Measurements from ENCODE around the gene ACTN4.

Gene ACTN4

DNA sequence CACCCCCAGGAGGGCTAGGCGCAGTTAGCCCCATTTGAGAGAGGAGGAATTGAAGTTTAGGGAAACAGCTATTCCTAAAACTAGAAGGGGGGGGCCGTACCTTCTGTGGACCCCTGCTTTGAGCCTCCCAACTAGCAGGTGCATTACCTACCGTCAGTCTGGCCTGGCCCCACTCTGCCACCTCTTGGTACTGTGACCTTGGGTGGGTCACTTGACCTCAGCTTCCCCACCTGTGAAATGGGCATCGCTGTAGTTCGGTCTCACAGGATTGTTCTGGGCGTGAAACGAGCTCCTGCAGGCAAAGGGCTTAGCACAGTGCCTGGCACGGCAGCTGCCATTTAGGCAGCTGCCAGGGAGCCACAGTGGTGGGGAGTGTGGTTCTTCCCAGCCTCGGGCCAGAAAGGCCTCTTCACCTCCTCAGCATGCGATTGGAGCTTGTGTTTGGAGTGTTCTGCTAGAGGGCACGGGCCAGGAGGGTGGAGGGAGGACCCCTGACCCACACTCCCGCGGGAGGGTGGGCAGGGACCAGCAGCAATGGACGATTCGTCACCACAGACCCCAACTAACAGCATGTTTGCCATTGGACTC lies 64.8 kb downstream of the ACTN4 start:
- no peak for DNase-seq

- no peak for DNase-seq
These were observed 65.8 kb downstream of the ACTN4 start for GRCh38 chr19:38713227-38713649.

- DNase-seq = no peak
These were observed 66.4 kb downstream of the ACTN4 start for GRCh38 chr19:38713865-38714264.

DNA sequence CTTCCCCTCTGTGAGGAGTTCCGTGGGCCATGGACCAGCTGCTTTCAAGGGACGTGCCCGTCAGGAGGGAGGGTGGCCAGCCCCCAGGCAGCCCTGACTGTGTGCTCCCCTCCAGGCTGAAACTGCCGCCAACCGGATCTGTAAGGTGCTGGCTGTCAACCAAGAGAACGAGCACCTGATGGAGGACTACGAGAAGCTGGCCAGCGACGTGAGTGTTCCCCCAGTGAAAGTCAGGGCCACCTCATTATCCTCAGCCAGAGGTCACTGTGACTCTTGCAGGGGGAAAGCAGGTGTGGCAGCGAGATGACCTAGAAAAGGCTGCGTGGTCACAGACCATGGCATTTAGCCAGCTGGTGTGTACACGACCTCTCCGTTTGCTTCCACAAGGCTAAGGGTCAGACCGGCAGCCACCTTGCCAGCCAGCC lies 66.9 kb downstream of the ACTN4 start:
- no peak for DNase-seq

DNA sequence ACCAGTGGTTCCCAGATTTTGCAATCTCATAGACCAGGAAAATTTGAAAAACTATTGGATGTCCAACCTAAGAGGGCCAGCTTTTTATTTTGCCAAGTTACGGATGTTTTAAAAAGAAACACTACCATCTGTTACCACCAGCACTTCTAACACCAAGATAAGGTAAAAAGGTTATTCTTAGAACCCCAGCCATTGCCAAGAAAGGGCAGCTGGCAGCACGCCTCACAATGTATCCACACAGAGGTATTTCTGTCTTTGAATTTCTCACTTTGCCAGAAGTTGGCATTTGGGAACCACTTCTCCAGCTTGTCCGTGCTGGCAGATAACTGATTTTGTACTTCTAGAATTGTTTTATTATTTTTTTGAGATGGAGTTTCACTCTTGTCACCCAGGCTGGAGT lies 68.1 kb downstream of the ACTN4 start:
- DNase-seq = no peak

DNA sequence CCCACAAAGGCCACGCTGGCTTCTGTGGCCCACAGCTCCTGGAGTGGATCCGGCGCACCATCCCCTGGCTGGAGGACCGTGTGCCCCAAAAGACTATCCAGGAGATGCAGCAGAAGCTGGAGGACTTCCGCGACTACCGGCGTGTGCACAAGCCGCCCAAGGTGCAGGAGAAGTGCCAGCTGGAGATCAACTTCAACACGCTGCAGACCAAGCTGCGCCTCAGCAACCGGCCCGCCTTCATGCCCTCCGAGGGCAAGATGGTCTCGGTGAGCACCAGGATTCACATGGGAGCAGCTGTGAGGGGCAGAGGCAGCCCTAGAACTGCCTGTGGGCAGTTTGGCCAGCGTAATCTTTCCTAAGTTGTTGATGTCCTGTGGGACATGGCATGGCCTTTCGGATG lies 69.6 kb downstream of the ACTN4 start:
- DNase-seq = no peak

DNA sequence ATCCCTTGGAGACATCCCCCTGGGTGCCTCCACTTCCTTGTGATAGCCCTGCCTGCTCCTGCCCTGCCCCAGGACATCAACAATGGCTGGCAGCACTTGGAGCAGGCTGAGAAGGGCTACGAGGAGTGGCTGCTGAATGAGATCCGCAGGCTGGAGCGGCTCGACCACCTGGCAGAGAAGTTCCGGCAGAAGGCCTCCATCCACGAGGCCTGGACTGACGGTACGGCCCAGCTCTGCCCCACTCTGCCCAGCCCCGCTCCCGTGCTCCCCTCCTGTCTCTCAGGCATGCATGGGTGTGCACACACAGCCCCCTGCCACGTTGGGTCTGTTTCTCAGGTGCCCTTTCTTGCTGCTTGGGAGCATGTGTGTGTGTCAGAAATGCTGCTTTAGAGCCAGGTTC lies 70.4 kb downstream of the ACTN4 start:
- DNase-seq = no peak

DNA sequence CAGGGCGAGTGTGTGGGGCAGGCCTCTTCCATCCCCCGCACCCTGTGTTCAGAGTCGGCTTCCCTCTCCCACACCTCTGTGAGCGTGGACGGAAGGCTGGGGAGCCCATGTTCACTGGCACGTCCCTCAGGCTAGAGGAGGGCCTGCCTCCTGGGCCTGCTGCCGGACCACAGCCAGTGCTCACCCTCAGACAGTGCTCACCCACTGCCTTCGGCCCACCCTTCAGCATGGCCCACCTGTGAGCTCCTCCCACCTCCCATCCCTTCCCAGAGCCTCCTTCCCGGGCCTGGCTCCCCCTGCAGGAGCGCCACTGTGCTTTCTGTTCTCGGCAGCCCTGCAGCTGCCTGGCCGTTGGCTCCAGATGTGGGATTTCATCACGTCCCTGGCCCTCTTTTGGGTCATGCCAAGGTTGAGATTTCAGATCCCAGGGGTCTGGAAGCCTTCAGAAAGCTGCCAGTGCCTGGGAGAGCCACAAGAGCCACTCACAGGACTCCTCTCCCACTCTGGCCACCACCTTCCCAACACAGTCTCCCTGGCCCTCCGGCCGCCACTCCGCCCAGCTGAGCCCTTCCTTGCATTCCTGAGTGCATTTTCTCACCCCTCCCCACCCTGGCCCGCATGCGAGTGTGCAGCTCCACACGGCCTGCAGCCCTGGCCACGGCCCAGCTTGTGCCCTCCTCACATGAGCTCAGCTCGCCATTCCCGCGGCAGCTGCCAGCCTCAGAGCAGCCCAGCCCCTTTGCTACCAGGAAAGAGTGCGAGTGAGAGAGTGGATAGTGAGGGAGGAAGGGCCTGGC lies 71.5 kb downstream of the ACTN4 start:
- DNase-seq = no peak

DNA sequence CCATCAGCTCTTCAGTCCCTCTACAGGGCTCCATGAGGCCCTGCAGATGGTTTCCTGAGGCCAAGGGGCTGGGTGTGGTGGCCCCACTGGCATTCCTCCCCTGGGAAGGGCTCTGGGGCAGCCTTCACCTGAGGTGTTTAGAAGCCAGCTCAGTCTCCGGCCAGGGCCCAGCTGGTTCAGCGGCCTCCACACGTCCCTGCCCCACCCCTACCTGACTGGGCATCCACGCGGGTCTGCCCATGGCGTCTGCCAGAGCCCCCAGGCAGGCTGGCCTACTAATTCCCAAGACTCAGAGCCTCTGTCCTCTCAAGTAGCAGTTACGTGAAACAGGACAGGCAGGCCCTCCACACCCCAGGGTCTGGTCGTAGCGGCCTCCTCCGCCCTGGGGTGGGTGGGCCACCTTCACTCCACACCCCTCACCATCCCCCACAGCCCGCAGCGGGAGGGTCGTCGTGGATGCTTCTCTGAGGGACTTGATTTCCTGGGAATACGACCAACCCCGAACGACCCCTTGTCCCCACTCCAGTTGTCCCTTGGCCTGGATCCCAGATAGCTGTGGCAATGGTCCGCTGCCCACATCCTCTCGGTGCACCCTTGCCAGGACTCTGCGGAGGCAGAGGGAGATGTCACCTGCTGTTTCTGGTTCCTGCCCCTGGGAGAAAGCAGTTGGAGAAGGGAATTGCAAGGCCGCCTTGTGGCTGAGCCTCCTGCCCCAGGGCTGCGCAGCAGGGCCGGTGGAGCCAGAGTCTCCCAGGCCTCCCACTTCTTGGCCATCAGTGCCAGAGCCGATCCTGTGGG lies 72.5 kb downstream of the ACTN4 start:
- DNase-seq = no peak

- no peak for DNase-seq
These were observed 73.2 kb downstream of the ACTN4 start for GRCh38 chr19:38720559-38721236.

DNA sequence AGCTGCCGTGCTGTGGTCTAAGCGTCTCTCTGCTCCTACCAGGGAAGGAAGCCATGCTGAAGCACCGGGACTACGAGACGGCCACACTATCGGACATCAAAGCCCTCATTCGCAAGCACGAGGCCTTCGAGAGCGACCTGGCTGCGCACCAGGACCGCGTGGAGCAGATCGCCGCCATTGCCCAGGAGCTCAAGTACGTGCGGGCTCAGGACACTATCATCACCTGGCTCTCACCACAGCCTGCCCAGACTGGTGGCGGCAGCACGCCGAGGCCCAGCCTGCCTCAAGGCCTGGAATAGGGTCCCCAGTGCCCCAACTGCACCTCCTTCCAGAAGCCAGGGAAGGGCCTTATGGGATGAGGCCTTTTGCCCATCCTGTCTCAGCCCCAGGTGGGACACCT lies 74.0 kb downstream of the ACTN4 start:
- DNase-seq = no peak

GRCh38 chr19:38721979-38722773 lies 74.7 kb downstream of the ACTN4 start:
- no peak for DNase-seq

GRCh38 chr19:38722947-38723605 lies 75.6 kb downstream of the ACTN4 start:
- no peak for DNase-seq

DNA sequence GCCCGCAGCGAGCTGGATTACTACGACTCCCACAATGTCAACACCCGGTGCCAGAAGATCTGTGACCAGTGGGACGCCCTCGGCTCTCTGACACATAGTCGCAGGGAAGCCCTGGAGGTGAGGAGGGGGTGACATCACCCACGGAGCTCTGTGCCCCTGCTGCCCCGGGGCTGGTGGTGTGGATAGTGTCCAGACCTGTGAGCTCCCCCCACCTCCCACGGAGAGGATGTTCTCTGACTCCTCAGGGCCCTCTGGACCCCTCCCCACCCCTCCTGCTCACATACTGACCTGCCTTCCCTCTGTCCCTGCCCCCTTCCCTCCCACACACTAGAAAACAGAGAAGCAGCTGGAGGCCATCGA lies 76.1 kb downstream of the ACTN4 start:
- no peak for DNase-seq

DNA sequence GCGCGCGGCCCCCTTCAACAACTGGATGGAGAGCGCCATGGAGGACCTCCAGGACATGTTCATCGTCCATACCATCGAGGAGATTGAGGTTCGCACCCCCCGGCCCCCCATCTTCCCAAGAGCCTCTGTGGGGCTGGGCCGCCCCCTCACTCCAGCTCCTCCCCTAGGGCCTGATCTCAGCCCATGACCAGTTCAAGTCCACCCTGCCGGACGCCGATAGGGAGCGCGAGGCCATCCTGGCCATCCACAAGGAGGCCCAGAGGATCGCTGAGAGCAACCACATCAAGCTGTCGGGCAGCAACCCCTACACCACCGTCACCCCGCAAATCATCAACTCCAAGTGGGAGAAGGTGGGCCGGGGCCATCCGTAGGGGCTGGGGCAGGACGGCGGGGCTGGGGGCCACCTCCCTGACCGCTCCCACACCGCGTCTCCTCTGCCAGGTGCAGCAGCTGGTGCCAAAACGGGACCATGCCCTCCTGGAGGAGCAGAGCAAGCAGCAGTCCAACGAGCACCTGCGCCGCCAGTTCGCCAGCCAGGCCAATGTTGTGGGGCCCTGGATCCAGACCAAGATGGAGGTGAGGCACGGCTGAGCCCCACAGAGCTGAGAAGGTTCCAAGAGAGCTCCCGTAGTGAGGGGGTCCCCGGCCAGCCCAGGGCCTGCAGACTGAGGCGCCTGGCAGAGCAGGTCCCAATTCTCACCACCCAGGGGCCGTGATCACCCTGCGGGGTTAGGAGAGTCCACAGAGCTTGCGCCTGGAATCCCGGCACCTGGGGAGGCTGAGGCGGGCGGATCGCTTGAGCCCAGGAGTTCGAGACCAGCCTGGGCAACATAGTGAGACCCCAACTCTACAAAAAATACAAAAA lies 76.8 kb downstream of the ACTN4 start:
- DNase-seq = no peak

- DNase-seq = no peak
These were observed 78.2 kb downstream of the ACTN4 start for GRCh38 chr19:38725469-38726283.

- DNase-seq = no peak
These were observed 78.8 kb downstream of the ACTN4 start for GRCh38 chr19:38726284-38726673.

DNA sequence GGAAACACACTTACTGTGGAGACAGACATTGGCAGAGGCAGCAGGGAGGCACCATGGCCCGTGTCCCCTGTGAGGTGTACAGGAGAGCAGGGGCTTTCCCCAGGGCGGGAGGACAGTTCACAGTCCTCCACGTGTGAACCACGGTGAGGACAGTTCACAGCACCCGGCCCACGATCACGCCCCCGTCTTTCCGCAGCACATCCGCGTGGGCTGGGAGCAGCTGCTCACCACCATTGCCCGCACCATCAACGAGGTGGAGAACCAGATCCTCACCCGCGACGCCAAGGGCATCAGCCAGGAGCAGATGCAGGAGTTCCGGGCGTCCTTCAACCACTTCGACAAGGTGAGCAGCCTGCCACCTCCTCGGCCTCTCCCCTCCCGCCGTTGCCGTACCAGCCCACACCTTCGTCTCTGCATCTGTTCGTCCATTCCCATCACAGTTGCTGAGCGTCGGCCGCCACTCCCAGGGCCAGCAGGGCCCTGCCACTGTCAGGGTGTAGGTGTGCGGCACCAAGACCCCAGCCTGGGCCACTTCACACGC lies 79.4 kb downstream of the ACTN4 start:
- DNase-seq = peak in 1 of 2 experiments; percentile 36

DNA sequence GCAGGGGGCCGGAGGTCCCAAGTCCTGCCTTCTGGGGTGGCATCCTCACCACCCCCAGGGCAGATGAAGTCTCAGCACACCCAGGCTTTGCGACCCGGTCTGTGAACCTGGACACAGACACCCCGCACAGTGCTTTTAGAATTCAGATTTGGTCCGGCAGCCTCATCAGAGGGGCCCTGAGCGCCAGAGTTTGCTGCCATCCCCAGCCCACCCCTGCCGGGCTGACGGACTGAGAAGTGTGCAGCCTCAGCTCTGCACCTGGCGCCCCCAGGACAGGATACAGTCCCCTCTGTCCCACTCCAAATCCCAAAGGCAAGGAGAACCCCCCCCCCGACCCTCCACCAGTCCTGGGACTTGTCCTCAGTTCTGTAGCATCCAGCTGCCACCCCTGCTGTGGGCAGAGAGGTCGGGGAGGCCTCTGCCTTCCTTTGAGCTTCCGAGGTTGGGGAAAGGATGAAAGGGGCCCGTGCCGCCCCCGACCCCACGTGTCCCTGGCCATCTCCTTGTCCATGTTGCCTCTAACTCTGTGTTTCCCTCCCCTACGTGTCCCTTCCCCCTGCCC lies 79.9 kb downstream of the ACTN4 start:
- no peak for DNase-seq
